HG03064 (cell line): ENCODE data around the gene CSE1L.
"Not testable (repeated sequence)": the region's sequence is repeated elsewhere in the genome, so short reads cannot be mapped to it uniquely, and the experiment has no call there.

ENCODE experiments used
- ATAC-seq: cut with Tn5 transposase; IDR thresholded peaks from one replicate; pipeline ENCODE4 v1.9.1; 2021; ENCODE audit warnings: low read depth; ENCODE audit not compliant: unreplicated experiment

CSE1L gene

DNA sequence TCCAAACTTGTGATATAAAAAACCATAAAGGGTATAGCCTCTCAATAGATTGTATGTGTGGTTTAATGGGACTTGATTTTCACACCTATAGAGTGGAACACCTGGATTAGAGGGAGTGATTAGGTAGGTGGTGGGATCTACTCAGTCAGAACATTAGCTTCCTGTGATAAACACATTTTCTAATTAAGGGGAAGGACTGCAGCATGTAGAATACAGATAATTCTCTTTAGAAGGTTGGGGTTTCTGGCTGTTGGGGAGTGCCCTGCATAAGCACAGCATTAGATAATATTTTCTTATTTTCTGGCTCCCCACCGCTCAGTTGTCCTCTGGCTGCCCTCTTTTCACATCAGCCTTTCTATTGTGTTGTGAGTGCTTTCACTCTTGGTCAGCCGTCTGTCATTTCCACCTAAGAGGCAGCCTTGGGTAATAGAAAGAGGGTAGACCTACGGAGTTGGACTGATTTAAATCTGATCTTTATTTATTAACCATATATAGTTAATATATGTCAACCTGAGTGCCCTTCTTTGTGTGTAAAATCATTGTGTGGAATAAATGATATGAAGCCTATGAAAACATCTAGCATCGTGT lies 8.0 kb downstream of the CSE1L start:
- no peak for ATAC-seq

DNA sequence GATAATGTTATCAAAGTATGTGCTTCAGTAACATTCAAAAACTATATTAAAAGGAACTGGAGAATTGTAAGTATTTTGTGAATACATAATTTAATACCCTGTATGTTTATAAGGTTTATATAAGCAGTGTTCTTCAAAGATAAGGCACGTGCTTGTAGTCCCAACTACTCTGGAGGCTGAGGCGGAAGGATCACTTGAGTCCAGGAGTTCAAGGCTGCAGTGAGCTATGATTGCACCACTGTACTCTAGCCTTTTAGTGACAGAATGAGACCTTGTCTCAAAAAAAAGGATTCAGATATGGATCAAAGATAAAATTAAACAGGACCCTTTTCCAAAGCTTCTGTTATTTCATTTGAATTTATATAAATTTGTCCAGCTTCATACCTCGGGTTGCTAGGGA lies 17.2 kb downstream of the CSE1L start:
- ATAC-seq, result no peak

DNA sequence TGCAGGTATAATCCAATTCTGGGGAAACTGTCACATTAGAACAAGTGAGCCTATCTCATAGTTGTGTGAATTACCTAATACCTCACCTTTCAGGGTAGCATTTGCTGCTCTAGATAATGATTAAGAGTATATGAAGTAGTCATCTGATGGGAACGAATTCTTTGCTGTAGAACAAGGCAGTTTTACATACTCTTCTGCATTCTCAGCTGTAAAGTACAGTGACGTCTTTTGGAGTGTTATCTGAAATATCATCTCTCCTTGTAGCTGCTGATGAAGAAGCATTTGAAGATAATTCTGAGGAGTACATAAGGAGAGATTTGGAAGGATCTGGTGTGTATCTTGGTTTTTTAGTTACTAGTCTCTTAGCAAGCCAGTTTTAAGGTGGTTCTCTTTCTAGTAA lies 28.4 kb downstream of the CSE1L start:
- no peak for ATAC-seq

DNA sequence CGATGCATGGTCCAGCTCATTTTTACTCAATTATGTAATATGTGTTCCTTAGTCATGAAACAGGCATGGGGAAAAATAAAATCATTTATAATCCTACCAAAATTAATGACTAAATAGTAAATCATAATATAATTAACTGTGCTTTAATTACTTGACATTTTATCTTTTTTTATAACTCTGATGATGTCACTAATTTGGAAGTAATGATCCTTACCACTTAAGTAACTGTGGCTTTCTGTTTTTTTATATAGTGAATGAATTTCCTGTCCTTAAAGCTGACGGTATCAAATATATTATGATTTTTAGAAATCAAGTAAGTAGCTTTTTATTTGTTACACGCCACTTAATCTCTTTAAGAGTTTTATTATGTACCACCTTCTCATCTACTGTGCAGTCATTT lies 32.2 kb downstream of the CSE1L start:
- no peak for ATAC-seq

DNA sequence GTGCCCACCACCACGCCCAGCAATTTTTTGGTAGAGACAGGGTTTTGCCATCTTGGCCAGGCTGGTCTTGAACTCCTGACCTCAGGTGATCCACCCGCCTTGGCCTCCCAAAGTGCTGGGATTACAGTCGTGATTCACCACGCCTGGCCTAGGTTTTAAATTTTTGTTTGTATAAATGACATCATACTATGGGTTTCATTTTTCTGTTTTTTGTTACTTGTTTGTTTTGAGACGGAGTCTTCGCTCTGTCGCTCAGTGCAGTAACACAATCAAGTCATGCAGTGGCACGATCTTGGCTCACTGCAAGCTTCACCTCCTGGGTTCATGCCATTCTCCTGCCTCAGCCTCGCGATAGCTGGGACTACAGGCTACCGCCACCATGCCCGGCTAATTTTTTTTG lies 36.2 kb downstream of the CSE1L start:
- ATAC-seq, result not testable (repeated sequence)

DNA sequence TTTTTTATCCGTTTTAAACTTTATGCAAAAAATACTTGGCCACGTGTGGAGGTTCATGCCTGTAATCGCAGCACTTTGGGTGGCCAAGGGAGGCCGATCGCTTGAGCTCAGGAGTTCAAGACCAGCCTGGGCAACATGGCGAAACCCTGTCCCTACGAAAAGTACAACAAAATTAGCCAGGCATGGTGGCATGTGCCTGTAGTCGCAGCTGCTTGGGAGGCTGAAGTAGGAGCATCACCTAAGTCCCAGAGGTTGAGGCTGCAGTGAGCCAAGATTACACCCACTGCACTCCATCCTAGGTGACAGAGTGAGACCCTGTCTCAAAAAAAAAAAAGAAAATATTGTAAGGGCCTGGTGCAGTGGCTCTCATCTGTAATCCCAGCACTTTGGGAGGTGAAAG lies 45.0 kb downstream of the CSE1L start:
- ATAC-seq, result no peak

DNA sequence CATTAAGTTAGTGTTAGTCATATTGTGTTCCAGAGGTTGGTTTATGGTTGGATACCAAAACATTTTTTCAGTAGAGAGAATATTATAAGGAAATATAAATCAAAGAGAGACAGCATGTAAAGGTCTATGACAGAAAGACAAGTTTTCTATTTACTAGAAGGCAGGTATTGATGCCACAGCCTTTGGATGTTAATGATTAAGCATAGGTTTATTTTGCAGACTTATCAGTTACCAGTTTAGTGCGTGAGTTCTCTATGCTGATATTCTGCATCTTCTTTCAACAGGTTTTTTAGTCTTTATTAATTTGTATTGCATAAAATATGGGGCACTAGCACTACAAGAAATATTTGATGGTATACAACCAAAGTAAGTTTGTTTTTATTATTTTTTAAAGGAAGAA lies 45.6 kb downstream of the CSE1L start:
- ATAC-seq, result no peak

DNA sequence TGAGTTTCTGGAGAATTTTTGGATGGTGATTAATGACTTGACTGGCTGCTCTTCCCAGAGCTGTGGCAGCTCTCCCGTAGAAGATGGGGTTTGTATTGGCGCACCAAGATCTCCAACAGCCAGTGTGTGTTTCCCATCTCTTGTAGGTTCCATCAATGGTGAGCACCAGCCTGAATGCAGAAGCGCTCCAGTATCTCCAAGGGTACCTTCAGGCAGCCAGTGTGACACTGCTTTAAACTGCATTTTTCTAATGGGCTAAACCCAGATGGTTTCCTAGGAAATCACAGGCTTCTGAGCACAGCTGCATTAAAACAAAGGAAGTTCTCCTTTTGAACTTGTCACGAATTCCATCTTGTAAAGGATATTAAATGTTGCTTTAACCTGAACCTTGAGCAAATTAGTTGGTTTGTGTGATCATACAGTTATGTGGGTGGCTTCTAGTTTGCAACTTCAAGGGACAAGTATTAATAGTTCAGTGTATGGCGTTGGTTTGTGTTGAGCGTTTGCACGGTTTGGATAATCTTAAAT lies 50.2 kb downstream of the CSE1L start:
- ATAC-seq, result no peak

DNA sequence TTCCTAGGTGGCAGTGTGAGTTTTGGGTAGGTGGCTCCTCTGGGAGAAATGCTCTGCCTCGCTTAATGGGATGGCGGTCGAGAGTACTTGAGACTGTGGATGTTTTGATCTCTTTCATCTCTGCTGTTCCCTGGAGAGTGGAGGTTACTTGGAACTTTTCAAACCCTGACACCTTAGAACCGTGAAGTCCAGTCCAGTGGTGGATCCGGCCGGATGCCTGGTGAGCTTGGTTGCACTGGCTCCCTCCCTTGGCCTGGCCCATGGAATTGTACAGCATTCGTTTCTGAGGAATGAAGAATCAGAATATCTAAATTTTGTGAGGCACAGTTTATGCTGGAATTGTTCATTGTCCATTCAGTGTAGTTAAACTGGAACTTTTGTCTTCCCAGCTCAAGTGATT lies 51.0 kb downstream of the CSE1L start:
- no peak for ATAC-seq

DNA sequence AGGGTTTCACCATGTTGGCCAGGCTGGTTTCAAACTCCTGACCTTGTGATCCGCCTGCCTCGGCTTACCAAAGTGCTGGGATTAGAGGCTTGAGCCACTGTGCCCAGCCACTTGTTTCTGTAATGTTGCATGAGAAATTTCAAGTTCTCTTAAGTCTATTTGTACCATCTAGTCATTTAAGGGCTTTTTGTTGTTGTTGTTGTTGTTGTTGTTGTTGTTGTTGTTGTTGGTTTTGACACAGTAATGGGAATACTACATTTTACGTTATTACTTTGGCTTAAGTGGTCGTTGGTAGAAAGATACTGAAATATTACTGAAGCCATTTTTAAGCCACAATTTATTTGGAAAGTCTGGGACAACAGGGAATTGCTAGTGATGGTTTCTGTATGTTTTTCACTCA lies 52.0 kb downstream of the CSE1L start:
- no peak for ATAC-seq

DNA sequence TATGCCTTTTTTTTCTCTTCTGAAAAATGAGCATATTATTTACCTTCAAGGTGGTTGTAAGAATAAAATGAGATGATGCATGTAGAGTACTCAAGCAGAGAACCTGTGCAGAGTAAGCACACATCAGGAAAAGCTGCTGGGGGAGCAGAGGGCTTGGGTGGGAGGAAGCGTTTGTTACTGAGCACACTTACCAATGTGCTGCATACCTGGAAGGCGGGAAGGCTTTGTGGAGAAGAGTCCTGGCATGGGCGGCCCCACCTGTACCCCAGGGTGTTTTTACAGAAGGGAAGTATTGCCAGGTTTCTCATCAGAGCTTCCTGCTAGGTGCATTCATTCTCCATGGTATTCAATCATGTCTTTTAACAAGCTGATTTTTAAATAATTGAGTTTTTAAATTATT lies 52.9 kb downstream of the CSE1L start:
- ATAC-seq, result no peak

DNA sequence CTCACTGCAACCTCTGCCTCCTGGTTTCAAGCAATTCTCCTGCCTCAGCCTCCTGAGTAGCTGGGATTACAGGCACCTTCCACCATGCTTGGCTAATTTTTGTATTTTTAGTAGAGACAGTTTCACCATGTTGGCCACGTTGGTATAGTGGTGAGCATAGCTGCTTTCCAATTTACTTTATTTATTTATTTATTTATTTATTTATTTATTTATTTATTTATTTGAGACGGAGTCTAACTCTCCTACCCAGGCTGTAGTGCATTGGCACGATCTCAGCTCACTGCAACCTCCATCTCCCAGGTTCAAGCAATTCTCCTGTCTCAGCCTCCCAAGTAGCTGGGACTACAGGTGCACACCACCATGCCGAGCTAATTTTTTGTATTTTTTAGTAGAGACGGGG lies 54.2 kb downstream of the CSE1L start:
- ATAC-seq, result not testable (repeated sequence)

DNA sequence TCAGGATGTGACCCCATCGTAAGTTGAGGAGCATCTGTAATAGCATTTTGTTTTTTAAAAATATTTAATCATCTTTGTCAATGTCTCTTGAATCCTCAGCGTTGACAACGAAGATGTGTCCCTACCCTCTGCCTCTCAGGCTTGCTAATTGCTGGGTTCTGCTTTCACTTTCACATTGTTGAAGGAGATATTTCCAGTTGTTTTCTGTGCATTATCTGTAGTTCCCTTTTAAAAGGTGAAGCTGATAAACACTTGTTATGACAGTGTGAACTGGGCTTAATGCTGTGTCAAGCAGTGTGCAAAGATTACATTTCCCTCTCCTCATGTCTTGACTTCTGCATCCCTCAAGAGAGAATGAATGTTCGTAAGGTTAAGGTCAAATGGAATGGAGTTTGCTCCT lies 54.9 kb downstream of the CSE1L start:
- ATAC-seq, result no peak

DNA sequence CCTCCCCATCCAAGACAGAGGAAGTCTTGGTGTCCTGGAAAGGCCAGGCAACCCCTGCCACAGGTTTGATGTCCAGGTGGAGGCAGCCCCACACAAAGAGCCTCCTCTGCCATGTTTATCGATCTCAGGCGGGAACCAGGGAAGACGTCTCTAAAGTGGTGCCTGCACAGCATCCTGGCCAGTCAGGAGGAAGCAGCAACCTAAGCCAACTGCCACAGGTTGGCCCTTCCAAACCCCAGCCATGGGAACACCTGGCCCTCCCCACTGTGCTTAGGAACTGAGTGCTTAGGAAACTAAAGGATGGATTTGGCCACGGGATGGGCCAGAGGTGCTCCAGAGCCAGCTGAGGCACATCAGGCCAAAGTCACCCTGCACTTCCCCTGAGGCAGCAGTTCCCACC lies 56.9 kb downstream of the CSE1L start:
- ATAC-seq, result no peak

DNA sequence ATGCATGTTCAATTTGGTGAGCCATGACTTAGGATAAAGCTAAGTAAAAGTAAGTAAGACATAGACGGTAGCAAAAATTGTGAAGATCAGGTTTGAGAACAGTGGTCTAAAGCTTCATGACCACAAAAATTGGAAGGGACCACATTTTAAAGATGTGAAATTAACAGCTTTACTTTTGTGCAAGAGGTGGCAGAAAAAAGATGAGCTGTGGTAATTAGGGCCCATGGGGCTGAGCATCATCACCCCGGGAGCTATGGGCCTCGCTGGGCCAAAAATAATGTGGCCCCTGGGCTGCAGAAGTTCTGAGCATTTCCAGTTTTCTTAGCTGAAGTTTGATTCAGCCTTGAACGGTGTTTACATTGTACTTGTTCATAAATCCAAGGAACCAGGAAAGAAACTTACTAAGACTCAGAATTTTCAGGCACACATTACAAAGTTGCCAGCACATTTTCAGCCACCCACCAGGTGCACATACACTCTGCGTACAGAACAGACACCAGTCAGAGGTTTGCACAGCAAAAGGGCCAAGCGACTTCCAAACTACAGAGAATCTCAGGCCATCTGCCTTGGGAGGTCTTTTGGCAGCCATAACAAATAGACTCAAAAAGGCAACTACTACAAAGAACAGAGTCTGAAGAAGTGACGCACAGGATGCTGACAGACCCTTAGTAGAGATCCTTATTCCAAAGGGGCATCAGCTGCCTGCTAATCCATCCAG lies 57.7 kb downstream of the CSE1L start:
- ATAC-seq, result no peak

DNA sequence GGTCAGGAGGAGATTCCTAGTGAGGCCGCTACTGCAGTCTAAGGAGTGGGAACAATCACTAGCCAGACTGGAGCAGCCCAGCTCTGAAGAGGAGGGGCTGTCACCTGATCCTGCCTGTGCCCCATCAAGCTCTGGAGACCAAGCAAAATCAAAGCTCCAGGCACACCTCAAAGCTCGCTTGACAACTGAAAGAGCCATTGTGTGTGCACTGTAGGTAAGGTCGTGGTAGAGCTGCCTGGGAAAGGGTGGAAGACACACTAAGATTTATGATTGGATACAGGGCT lies 58.2 kb downstream of the CSE1L start:
- ATAC-seq, result no peak

DNA sequence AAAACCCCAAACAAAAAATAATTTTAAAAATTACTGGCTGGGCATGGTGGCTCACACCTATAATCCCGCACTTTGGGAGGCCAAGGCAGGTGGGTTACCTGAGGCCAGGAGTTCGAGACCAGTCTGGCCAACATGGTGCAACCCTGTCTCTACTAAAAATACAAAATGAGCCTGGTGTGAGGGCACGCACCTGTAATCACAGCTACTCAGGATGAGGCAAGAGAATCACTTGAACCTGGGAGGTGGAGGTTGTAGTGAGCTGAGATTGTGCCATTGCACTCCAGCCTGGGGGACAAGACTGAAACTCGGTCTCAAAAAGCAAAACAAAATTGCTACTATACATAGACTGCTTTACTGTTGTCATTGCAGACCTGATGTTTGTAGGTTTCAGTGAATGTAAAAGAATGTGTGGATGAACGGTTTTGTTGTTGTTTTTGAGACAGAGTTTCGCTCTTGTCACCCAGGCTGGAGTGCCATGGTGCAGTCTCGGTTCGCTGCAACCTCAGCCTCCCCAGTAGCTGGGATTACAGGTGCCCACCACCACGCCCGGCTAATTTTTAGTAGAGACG lies 59.0 kb downstream of the CSE1L start:
- not testable (repeated sequence) for ATAC-seq

DNA sequence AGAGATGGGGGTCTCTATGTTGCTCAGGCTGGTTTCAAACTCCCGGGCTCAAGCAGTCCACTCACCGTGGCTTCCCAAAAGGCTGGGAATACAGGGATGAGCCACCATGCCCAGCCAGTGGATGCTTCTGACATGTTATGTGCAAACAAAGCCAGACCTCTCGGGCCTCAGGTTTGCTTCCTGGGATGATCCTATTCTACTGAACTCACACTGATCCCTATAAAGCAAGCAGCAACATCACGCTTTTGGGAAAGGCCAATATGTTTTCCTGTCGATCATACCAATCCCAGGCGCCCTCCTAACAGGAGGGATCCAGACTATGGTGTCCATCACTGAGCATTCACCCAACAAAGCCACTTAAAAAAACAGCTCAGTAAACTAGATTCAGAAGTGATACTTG lies 60.2 kb downstream of the CSE1L start:
- no peak for ATAC-seq

DNA sequence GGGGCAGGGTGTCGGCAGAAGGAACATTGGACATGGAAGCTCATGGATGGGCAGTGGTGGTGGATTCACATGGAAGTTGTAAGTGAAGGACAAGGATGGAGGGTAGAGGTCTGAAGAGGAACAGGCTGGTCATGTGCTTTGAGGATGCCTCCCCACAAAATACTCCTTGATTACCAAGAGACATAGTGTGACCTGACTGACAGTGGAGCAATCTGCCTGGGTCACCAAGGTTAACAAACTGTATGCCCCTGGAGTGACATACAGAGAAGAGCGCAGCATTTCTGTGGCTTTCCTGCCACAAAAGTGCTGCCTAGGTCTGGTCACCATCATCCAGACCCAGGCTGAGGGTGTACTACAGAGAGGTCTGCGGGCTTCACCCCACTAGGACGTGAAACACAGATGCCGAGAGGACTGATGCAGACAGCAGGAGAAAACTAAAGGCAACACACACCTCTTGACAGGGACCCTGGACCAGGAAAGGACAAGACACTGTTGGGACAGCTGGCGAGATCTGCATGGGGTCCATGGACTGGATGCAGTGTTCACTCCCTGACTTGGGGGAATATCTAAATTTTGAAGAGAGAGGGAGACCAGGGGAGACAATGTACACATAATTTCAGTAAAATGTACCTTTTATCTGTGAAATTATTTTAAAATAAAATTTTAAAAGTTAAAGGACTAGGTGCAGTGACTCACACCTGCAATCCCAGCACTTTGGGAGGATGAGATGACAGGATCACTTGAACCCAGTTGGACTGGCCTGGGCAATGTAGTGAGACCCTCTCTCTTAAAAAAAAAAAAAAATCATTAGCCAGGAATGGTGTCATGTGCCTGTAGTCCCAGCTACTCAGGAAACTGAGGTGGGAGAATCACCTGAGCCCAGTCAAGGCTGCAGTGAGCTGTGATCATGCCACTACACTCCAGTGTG lies 64.9 kb downstream of the CSE1L start:
- no peak for ATAC-seq

DNA sequence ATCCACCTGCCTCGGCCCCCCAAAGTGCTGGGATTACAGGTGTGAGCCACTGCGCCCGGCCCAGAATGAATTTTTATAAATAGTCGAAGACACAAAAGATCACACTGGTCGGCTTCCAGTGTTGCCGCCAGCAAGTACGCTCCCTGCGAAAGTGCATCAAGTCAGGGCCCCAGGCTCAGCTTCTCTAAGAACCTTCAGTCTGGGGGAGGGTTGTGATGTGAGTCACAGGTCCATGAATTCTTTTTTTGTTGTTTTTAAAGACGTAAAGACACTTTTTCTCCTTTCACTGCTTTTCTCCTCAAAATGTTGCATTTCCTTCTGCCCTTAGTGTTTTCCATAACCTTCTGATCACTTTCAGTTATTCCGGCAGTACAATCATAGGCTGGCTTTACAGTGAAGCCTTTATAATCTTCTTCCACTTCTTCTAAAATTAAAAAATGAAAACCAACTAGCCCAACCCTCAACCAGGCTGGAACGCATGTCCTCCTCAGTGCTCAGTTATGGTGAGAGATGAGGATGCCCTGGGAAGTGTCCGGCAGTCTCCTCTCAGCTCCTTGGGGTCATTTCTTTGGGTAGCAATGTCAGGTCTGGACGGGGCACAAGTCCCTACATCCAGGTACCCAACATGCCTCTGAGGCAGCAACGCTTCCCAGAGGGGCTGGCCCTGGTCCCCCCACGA lies 66.6 kb downstream of the CSE1L start:
- no peak for ATAC-seq

DNA sequence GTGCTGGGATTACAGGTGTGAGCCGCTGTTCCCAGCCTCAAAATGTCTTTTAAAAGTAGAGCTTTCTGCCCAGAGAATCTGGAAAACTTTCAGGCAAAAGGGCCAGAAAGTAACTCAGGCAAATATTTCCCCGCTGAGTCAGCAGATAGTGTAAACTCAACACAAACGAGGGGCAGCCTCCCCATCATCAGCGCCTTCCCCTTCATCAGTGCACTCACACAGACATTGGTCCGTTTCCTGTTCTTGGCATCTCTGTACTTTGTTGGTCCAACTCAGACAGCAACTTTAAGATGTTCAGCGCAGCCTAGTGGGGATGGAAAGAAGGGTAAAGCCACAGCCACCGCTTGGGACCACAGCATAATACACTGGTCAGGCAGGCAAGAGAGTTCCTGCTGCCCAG lies 69.5 kb downstream of the CSE1L start:
- no peak for ATAC-seq
